ENCODE data around the gene CAST. TPM values are rescaled to one million over a fixed set of nuclear protein-coding genes. Genes with fewer than 3 reads are reported as not detected.
A peak's percentile ranks its signal among the peaks of the same experiment; 100 is the strongest.

CAST gene
- total RNA-seq, 1 experiment from 2014 or later, result 395 TPM

GRCh38 chr5:96750110-96750822, 88.1 kb downstream of the CAST start:
- BruUV-seq (replicated peaks), result no TSS peak
- no peaks in the 10 kb centered on the region for H3K27me3 Mint-ChIP-seq (ENCODE audit: unreplicated experiment)
- TF ChIP-seq, protein P1, sequence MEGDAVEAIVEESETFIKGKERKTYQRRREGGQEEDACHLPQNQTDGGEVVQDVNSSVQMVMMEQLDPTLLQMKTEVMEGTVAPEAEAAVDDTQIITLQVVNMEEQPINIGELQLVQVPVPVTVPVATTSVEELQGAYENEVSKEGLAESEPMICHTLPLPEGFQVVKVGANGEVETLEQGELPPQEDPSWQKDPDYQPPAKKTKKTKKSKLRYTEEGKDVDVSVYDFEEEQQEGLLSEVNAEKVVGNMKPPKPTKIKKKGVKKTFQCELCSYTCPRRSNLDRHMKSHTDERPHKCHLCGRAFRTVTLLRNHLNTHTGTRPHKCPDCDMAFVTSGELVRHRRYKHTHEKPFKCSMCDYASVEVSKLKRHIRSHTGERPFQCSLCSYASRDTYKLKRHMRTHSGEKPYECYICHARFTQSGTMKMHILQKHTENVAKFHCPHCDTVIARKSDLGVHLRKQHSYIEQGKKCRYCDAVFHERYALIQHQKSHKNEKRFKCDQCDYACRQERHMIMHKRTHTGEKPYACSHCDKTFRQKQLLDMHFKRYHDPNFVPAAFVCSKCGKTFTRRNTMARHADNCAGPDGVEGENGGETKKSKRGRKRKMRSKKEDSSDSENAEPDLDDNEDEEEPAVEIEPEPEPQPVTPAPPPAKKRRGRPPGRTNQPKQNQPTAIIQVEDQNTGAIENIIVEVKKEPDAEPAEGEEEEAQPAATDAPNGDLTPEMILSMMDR (IDR thresholded peaks at IDR 0.05; ENCODE audit: unreplicated experiment), result no peak
- H3K9me3 Mint-ChIP-seq (ENCODE audit: low read depth, unreplicated experiment), result no peaks in the 10 kb centered on the region
- no peak overlapping the region for H3K27ac Mint-ChIP-seq (ENCODE audit: unreplicated experiment)
- H3K36me3 Mint-ChIP-seq (ENCODE audit: insufficient read depth, unreplicated experiment), result peaks cover 69% of the 10 kb centered on the region
- H3K4me1 Mint-ChIP-seq (ENCODE audit: low read depth, unreplicated experiment), result peaks cover 18% of the 10 kb centered on the region
- intact Hi-C loops (cut with micrococcal nuclease; ENCODE audit: unreplicated experiment), result loop anchor here (5.0 kb wide), 1 partner anchor 412 kb away; no protein-coding TSS in a partner anchor
- DNase-seq, result no peak
- H3K4me3 Mint-ChIP-seq (ENCODE audit: low read depth, unreplicated experiment), result no peak overlapping the region
- CTCF ChIA-PET, result no interaction called here

DNA sequence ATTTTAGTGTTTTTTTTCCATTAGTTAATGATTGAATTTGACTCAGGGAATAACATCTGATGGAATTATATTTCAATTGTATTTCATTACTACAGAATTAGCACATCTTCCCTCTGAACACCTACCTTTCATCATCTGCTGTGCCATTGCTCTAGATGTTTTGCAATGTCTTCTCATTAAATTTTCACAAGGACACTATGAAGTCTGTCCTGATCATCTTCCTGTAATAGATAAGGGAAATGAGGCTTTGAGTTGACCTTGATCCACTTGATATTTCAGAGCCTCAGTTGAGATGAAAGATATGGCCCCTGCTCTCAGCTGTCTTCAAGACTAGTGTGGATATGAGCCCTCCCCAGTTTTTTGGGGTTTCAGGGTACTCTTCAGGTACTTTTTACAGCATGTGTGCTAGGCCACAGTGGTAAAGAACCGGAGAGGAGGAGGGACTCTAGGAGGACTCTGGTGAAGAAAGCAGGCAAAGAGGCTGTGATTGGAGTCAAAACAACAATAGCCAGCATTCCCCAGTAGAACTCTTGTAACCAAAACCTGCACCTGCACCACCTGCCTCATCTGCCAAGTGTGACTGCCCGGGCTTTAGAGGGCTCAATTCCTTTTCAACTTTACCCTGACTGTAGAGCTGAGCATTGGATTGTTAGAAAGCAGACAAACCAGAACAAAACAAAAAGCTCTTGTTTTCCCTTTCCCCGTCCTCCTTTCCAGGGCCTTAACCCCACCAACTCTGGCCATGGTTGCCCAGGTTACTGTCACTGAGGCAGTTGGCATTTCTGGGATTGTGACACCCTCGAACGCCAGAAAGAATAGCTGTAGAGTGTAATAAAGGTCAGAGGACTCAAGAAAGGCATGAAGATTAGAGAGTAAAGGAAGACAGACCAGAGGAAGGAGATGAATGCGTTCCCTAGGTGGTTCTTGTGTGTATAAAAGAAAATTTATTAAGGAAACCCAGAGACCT, 89.3 kb downstream of the CAST start:
- Mint-ChIP-seq H3K36me3 (ENCODE audit: insufficient read depth, unreplicated experiment) (peaks cover 68% of the 10 kb centered on the region), H3K4me1 (ENCODE audit: low read depth, unreplicated experiment) (peaks cover 18% of the 10 kb centered on the region), H3K4me3 (ENCODE audit: low read depth, unreplicated experiment) (no peak overlapping the region), H3K27me3 (ENCODE audit: unreplicated experiment) (no peaks in the 10 kb centered on the region), H3K27ac (ENCODE audit: unreplicated experiment) (peak overlapping the region; percentile 28), H3K9me3 (ENCODE audit: low read depth, unreplicated experiment) (no peaks in the 10 kb centered on the region)
- CTCF ChIA-PET, result interaction anchor here (0.8 to 1.8 kb wide), 14 partner anchors 8 to 1105 kb away, joined by 3 to 13 read pairs (median 4); partner anchors contain the start of genes LIX1 and RFESD
- intact Hi-C loops (cut with micrococcal nuclease; ENCODE audit: unreplicated experiment), result loop anchor here (5.0 kb wide), 1 partner anchor 411 kb away; no protein-coding TSS in a partner anchor
- DNase-seq, result peak; percentile 13
- TF ChIP-seq, protein P1 (IDR thresholded peaks at IDR 0.05; ENCODE audit: unreplicated experiment), result no peak
- no TSS peak for BruUV-seq (replicated peaks)

- TF ChIP-seq, protein P1 (IDR thresholded peaks at IDR 0.05; ENCODE audit: unreplicated experiment), result peak; percentile 32
- peak; percentile 65 for DNase-seq
- Mint-ChIP-seq H3K36me3 (ENCODE audit: insufficient read depth, unreplicated experiment) (peaks cover 76% of the 10 kb centered on the region), H3K27me3 (ENCODE audit: unreplicated experiment) (no peaks in the 10 kb centered on the region), H3K4me3 (ENCODE audit: low read depth, unreplicated experiment) (no peak overlapping the region), H3K9me3 (ENCODE audit: low read depth, unreplicated experiment) (no peaks in the 10 kb centered on the region), H3K4me1 (ENCODE audit: low read depth, unreplicated experiment) (peaks cover 18% of the 10 kb centered on the region), H3K27ac (ENCODE audit: unreplicated experiment) (no peak overlapping the region)
- CTCF ChIA-PET, result interaction anchor here (0.6 to 1.8 kb wide), 20 partner anchors 9 to 1106 kb away, joined by 3 to 17 read pairs (median 4); partner anchors contain the start of genes LIX1 and RFESD
- no TSS peak for BruUV-seq (replicated peaks)
- intact Hi-C loops (cut with micrococcal nuclease; ENCODE audit: unreplicated experiment), result loop anchor here (5.0 kb wide), 1 partner anchor 410 kb away; no protein-coding TSS in a partner anchor
Observed at GRCh38 chr5:96752341-96753016, 90.3 kb downstream of the CAST start.

DNA sequence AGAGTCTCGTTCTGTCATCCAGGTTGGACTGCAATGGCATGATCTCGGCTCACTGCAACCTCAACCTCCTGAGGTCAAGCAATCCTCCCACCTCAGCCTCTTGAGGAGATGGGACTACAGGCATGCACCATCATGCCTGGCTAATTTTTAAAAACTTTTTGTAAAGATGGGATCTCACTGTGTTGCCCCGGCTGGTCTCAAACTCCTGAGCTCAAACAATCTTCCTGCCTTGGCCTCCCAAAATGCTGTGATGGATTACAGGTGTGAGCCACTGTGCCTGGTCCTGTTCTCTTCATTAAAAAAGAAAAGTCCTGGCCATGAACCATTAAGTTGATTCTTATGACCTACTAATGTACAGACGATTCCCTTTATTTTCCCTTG, 90.8 kb downstream of the CAST start:
- Mint-ChIP-seq H3K4me3 (ENCODE audit: low read depth, unreplicated experiment) (no peak overlapping the region), H3K27ac (ENCODE audit: unreplicated experiment) (no peak overlapping the region)

More for the DNA sequence above, 90.8 kb downstream of the CAST start:
- DNase-seq, result no peak
- intact Hi-C loops (cut with micrococcal nuclease; ENCODE audit: unreplicated experiment), result loop anchor here (5.0 kb wide), 1 partner anchor 409 kb away; no protein-coding TSS in a partner anchor
- no peaks in the 10 kb centered on the region for H3K9me3 Mint-ChIP-seq (ENCODE audit: low read depth, unreplicated experiment)
- BruUV-seq (replicated peaks), result no TSS peak
- CTCF ChIA-PET, result interaction anchor here (0.6 to 1.8 kb wide), 16 partner anchors 10 to 1106 kb away, joined by 3 to 17 read pairs (median 5); partner anchors contain the start of gene RFESD
- H3K36me3 Mint-ChIP-seq (ENCODE audit: insufficient read depth, unreplicated experiment), result peaks cover 74% of the 10 kb centered on the region
- no peaks in the 10 kb centered on the region for H3K27me3 Mint-ChIP-seq (ENCODE audit: unreplicated experiment)
- TF ChIP-seq, protein P1 (IDR thresholded peaks at IDR 0.05; ENCODE audit: unreplicated experiment), result no peak
- peaks cover 18% of the 10 kb centered on the region for H3K4me1 Mint-ChIP-seq (ENCODE audit: low read depth, unreplicated experiment)
